ENCODE results near the gene LRRC61. TPM values are rescaled to one million over a fixed set of nuclear protein-coding genes. Genes with fewer than 3 reads are reported as not detected.

The LRRC61 gene
- total and polyA plus RNA-seq, 4 experiments from 2014 or later = 11.0 to 16.0 (median 13.8) TPM

Other genes starting within 250 kb of the LRRC61 start
- gene ACTR3C, start 190 bp downstream of the LRRC61 start, total RNA-seq = 10 to 100 TPM; 13.0 to 17.8 TPM
- 1 to 10 TPM; 3.6 to 8.6 TPM for gene ACTR3C, start 190 bp downstream of the LRRC61 start, polyA plus RNA-seq
- not detected for gene RARRES2, start 18.3 kb downstream of the LRRC61 start, total RNA-seq
- not detected for gene RARRES2, start 18.3 kb downstream of the LRRC61 start, polyA plus RNA-seq
- gene REPIN1, start 45.5 kb downstream of the LRRC61 start, total RNA-seq = 10 to 100 TPM; 72.0 to 78.5 TPM
- 10 to 100 TPM; 29.4 to 62.1 TPM for gene REPIN1, start 45.5 kb downstream of the LRRC61 start, polyA plus RNA-seq
- gene ZNF775, start 56.0 kb downstream of the LRRC61 start, total RNA-seq = 1 to 10 TPM; 4.3 to 5.5 TPM
- 1 to 10 TPM in 1 of 2 donors, under 1 TPM in 1; 0.67 to 7.6 TPM for gene ZNF775, start 56.0 kb downstream of the LRRC61 start, polyA plus RNA-seq
- gene GIMAP8, start 127.3 kb downstream of the LRRC61 start, total RNA-seq = 10 to 100 TPM; 59.0 to 62.5 TPM
- 10 to 100 TPM in 1 of 2 donors, 1 to 10 TPM in 1; 9.8 to 39.9 TPM for gene GIMAP8, start 127.3 kb downstream of the LRRC61 start, polyA plus RNA-seq
- 100 to 1,000 TPM; 464 to 476 TPM for gene GIMAP7, start 191.5 kb downstream of the LRRC61 start, total RNA-seq
- 1,000 to 10,000 TPM in 1 of 2 donors, 100 to 1,000 TPM in 1; 557 to 1,096 TPM for gene GIMAP7, start 191.5 kb downstream of the LRRC61 start, polyA plus RNA-seq
- 100 to 1,000 TPM; 418 to 448 TPM for gene GIMAP4, start 244.0 kb downstream of the LRRC61 start, total RNA-seq
- 100 to 1,000 TPM; 449 to 613 TPM for gene GIMAP4, start 244.0 kb downstream of the LRRC61 start, polyA plus RNA-seq

Measured in CD4-positive, alpha-beta memory T cell (primary cell).